HL-60 (cell line): ENCODE results near the gene GOLGA6A.
"Not testable (repeated sequence)": the region's sequence is repeated elsewhere in the genome, so short reads cannot be mapped to it uniquely, and the experiment has no call there.

ENCODE experiments used
- DNase-seq, 2 experiments: peaks; one replicate each; pipeline ENCODE4 v3.0.0-alpha.2; 2010 to 2020; ENCODE audit warnings: low read depth in 1 of 2, low spot score in 1 of 2
- H3K27ac ChIP-seq: fragments of 250-450 bp; sonication (Bioruptor Pico); replicated peaks from 2 replicates; pipeline ENCODE4 v1.5.1; 2020; ENCODE audit warnings: mild to moderate bottlenecking, moderate library complexity
- H3K27me3 ChIP-seq: fragments of 250-450 bp; sonication (Bioruptor Pico); 2 replicates; pipeline ENCODE4 v1.5.1; 2021; ENCODE audit warnings: mild to moderate bottlenecking, moderate library complexity; ENCODE audit not compliant: insufficient read depth, poor library complexity, severe bottlenecking
- H3K4me3 ChIP-seq: replicated peaks from 2 replicates; pipeline ENCODE4 v1.5.1; 2011; ENCODE audit warnings: mild to moderate bottlenecking, control low read depth, low read length; ENCODE audit not compliant: insufficient read depth
- GABPA ChIP-seq: IDR thresholded peaks from 2 replicates; pipeline ENCODE4 v1.6.1; 2012; ENCODE audit warnings: low read depth
- POLR2AphosphoS5 ChIP-seq: IDR thresholded peaks from 2 replicates; pipeline ENCODE4 v1.6.1; 2012; ENCODE audit warnings: low read depth
- SPI1 ChIP-seq: IDR thresholded peaks from 2 replicates; pipeline ENCODE4 v1.6.1; 2012; ENCODE audit warnings: low read depth, mild to moderate bottlenecking, borderline replicate concordance
- TF ChIP-seq, protein P1 (sequence below): IDR thresholded peaks from 2 replicates; pipeline ENCODE4 v1.6.1; 2012; ENCODE audit warnings: low read depth; ENCODE audit not compliant: insufficient replicate concordance
- TF ChIP-seq, protein P2 (sequence below): IDR thresholded peaks from one replicate; pipeline ENCODE4 v1.5.1; 2011; ENCODE audit warnings: low read length, control low read depth, inconsistent platforms; ENCODE audit not compliant: insufficient read depth

Gene GOLGA6A

DNA sequence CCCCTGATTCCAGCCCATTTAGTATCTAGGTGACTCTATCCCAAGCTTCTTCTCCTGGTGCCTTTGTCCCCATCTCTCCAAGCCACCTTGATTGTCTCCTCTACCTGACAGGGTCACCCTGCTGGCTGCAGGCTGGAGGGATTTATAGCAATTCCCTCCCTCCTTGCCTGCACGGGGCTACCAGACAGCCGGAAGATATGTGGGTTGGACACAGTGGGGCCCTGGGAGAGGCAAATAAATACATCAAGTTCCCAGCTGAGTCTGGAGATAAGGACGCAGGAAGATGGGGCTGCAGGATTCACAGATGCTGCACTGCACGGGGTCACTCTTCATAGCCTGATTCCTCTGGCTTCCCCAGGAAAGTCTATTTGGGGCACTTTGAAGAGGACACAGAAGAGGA is 38.7 kb upstream of the GOLGA6A start:
- DNase-seq = no peak
- H3K27ac ChIP-seq = no peak overlapping the region
- no peak overlapping the region for H3K4me3 ChIP-seq
- TF ChIP-seq GABPA (no peak), SPI1 (no peak), POLR2AphosphoS5 (no peak)
- TF ChIP-seq, protein P1, sequence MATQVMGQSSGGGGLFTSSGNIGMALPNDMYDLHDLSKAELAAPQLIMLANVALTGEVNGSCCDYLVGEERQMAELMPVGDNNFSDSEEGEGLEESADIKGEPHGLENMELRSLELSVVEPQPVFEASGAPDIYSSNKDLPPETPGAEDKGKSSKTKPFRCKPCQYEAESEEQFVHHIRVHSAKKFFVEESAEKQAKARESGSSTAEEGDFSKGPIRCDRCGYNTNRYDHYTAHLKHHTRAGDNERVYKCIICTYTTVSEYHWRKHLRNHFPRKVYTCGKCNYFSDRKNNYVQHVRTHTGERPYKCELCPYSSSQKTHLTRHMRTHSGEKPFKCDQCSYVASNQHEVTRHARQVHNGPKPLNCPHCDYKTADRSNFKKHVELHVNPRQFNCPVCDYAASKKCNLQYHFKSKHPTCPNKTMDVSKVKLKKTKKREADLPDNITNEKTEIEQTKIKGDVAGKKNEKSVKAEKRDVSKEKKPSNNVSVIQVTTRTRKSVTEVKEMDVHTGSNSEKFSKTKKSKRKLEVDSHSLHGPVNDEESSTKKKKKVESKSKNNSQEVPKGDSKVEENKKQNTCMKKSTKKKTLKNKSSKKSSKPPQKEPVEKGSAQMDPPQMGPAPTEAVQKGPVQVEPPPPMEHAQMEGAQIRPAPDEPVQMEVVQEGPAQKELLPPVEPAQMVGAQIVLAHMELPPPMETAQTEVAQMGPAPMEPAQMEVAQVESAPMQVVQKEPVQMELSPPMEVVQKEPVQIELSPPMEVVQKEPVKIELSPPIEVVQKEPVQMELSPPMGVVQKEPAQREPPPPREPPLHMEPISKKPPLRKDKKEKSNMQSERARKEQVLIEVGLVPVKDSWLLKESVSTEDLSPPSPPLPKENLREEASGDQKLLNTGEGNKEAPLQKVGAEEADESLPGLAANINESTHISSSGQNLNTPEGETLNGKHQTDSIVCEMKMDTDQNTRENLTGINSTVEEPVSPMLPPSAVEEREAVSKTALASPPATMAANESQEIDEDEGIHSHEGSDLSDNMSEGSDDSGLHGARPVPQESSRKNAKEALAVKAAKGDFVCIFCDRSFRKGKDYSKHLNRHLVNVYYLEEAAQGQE = no peak
- TF ChIP-seq, protein P2, sequence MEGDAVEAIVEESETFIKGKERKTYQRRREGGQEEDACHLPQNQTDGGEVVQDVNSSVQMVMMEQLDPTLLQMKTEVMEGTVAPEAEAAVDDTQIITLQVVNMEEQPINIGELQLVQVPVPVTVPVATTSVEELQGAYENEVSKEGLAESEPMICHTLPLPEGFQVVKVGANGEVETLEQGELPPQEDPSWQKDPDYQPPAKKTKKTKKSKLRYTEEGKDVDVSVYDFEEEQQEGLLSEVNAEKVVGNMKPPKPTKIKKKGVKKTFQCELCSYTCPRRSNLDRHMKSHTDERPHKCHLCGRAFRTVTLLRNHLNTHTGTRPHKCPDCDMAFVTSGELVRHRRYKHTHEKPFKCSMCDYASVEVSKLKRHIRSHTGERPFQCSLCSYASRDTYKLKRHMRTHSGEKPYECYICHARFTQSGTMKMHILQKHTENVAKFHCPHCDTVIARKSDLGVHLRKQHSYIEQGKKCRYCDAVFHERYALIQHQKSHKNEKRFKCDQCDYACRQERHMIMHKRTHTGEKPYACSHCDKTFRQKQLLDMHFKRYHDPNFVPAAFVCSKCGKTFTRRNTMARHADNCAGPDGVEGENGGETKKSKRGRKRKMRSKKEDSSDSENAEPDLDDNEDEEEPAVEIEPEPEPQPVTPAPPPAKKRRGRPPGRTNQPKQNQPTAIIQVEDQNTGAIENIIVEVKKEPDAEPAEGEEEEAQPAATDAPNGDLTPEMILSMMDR = no peak
- H3K27me3 ChIP-seq = peaks cover 5% of the 10 kb centered on the region

DNA sequence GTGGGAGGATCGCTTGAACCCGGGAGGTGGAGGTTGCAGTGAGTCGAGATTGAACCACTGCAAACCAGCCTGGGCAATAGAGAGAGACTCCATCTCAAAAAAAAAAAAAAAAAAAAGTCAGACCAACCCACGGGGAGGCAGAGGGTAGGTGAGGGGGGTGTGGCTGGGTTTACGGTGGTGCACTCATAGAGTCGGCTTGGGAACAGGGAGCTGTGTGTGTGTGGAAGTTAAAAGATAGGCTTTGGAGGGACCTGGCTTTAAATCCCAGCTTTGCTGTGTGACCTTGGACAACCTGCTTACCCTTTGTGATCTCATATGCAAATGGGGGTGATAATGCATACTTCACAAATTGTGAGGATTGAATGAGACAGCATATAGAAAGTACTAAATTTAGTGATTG is 38.1 kb upstream of the GOLGA6A start:
- TF ChIP-seq, protein P1 = no peak
- TF ChIP-seq POLR2AphosphoS5 (no peak), SPI1 (no peak), GABPA (no peak)
- TF ChIP-seq, protein P2 = no peak
- no peak for DNase-seq
- Histone ChIP-seq H3K4me3 (no peak overlapping the region), H3K27ac (no peak overlapping the region), H3K27me3 (peaks cover 5% of the 10 kb centered on the region)

DNA sequence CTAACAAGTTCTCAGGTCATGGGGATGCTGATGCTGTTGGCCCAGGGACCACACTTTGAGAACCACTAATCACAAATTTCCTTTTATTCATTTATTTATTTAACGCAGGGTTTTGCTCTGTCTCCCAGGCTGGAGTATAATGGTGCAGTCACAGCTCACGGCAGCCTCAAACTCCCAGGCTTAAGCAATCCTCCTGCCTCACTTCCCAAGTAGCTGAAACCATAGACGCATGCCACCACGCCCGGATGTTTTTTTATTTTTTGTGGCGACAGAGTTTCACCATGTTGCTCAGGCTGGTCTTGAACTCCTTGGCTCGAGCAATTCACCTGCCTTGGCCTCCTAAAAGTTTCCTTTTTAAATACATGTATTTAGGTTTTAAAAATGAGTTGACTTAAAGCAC is 27.4 kb upstream of the GOLGA6A start:
- Histone ChIP-seq H3K27ac (no peak overlapping the region), H3K27me3 (no peaks in the 10 kb centered on the region), H3K4me3 (no peak overlapping the region)
- no peak for DNase-seq
- TF ChIP-seq, protein P1 = no peak
- no peak for TF ChIP-seq POLR2AphosphoS5
- no peak for TF ChIP-seq SPI1
- no peak for TF ChIP-seq GABPA
- TF ChIP-seq, protein P2 = no peak

DNA sequence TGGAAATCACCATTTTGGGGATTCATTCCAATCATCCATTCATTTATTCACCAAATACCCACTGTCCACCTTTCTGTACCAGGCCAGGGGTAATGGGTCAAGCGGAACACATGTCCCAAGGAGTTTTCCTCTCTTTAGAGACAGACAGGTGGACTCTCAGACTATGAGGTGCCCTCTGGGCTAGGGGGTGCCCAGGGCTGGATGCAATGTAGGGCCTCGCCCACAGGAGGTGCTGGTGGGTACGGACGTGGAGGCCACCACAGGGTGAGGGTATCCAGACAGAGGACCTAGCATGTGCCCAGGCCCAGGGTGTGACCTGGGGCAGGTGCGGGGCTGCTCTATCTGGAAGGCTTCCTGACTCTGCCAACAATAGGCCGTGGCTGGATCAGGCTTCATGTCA is 26.3 kb upstream of the GOLGA6A start:
- not testable (repeated sequence) for H3K27ac ChIP-seq, DNase-seq, H3K4me3 ChIP-seq, H3K27me3 ChIP-seq
